ENCODE measurements around the gene PDHX.

The PDHX gene

DNA sequence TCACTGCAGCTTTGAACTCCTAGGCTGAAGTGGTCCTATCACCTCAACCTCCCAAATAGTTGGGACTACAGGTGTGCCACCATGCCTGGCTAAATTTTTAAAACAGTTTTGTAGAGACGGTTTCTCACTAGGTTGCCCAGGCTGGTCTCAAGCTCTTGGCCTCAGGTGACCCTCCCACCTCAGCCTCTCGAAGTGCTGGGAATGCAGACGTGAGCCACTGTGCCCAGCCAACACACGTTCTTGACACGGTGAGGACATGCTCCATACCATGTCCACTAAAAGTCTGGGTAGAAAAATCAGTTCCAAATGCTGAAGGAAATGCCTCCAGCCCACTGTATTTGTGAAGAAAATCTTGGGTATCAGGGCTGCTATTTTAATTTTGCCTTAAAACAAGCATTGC is 46.9 kb downstream of the PDHX start:
- H3K36me3 Mint-ChIP-seq: peaks cover 17% of the 10 kb centered on the region
- H3K4me3 Mint-ChIP-seq: no peak overlapping the region
- H3K27ac Mint-ChIP-seq: no peak overlapping the region

DNA sequence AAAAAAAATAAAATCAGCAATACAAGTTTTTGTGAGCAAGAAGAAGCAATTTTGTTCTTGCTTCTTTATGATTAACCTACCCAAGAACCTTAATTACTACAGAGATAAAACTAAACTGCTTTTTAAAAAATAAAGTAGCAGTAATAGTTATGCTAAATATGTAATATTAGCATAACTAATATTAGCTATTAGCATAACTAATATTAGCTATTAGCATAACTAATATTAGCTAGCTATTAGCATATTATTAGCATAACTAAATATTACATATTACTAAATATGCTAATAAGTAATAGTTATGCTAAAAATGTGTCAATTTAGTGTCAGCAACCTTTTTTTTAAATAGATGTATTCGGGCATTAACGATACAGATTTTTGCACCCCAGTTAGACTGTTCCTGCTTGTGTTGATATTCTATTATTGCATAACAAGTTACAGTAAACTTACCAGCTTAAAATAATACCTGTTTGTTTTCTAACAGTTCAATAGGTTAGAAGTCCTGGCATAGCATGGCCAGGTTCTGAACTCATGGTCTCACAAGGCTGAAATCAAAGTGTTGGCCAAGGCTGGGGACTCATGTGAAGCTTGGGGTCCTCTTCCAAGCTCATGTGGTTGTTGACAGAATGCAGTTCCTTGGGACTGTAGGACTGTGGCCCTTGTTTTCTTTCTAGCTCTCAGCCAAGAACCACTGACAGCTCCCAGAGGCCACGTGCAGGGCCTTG is 48.4 kb downstream of the PDHX start:
- H3K4me1 Mint-ChIP-seq: no peaks in the 10 kb centered on the region
- H3K4me3 Mint-ChIP-seq: no peak overlapping the region
- H3K27ac Mint-ChIP-seq: no peak overlapping the region
- H3K36me3 Mint-ChIP-seq: peaks cover 17% of the 10 kb centered on the region
- H3K9me3 Mint-ChIP-seq: no peaks in the 10 kb centered on the region
- H3K27me3 Mint-ChIP-seq: no peaks in the 10 kb centered on the region

More for the DNA sequence above, 46.9 kb downstream of the PDHX start:
- H3K27me3 Mint-ChIP-seq: no peaks in the 10 kb centered on the region
- H3K9me3 Mint-ChIP-seq: no peaks in the 10 kb centered on the region
- no peaks in the 10 kb centered on the region for H3K4me1 Mint-ChIP-seq

DNA sequence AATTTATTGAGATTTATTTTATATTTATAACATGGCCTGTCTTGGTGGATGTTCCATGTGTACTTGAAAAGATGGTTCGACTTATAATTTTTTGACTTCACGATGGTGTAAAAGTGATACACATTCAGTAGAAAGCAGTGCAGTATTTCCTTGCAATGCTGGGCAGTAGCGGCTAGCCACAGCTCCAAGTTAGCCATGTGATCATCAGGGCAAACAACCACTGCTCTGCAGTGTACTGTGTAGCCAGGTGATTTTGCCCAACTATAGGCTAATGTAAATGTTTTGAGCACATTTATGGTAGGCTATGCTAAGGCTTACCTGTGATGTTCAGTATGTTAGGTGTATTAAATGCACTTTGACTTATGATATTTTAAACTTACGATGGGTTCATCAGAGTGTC is 52.4 kb downstream of the PDHX start:
- no peak overlapping the region for H3K27ac Mint-ChIP-seq
- no peaks in the 10 kb centered on the region for H3K27me3 Mint-ChIP-seq
- H3K4me3 Mint-ChIP-seq: no peak overlapping the region
- H3K36me3 Mint-ChIP-seq: peaks cover 38% of the 10 kb centered on the region
- no peaks in the 10 kb centered on the region for H3K9me3 Mint-ChIP-seq
- peaks cover under 1% of the 10 kb centered on the region for H3K4me1 Mint-ChIP-seq

DNA sequence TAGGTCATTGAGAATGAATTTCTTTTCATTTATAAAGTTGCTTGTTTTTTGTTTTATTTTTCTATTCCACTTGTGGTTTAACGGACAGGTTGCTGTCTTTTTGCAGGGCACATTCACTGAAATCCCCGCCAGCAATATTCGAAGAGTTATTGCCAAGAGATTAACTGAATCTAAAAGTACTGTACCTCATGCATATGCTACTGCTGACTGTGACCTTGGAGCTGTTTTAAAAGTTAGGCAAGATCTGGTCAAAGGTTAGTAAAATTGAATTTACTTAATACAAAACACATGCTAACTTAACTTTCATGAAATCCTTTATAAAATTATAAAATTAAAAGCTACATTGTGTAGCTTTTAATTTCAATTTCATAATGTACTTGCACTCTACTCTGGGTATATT is 53.6 kb downstream of the PDHX start:
- Mint-ChIP-seq H3K27ac (no peak overlapping the region), H3K27me3 (no peaks in the 10 kb centered on the region), H3K36me3 (peaks cover 43% of the 10 kb centered on the region), H3K4me1 (peaks cover 4% of the 10 kb centered on the region), H3K9me3 (no peaks in the 10 kb centered on the region), H3K4me3 (no peak overlapping the region)

DNA sequence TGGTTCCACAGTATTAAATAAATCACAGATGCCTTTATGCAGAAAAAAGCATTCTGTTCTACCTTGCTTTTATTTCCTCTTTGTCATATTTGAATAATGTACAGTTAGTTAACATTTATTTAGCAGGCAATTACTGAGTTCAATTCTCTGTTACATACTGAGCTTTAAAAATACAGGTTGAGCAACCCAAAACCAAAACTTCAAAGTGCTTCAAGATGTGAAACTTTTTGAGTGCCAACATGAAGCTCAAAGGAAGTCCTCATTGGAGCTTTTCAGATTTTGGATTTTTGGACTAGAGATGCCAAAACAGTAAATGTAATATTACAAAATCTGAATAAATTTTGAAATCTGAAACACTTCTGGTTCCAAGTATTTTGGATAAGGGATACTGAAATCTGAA is 54.1 kb downstream of the PDHX start:
- Mint-ChIP-seq H3K36me3 (peaks cover 46% of the 10 kb centered on the region), H3K4me3 (no peak overlapping the region), H3K27ac (no peak overlapping the region), H3K27me3 (no peaks in the 10 kb centered on the region), H3K4me1 (peaks cover 8% of the 10 kb centered on the region), H3K9me3 (no peaks in the 10 kb centered on the region)

DNA sequence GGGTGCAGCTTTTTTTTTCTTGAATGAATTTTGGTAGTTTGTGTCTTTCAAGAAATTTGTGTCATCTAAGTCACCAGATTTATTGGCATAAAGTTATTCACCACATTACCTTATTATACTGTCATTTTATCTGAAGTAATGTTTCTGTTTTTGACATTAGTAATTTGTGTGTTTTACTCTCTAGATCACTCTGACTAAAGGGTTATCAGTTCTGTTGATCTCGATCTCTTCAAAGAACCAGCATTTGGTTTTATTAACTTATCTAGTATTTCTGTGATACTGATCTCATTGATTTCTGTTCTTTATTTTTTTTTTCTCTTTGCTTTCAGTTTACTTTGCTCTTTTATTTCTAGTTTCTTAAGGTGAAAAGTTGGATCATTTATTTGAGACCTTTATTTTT is 55.5 kb downstream of the PDHX start:
- H3K4me3 Mint-ChIP-seq: no peak overlapping the region
- no peak overlapping the region for H3K27ac Mint-ChIP-seq
- peaks cover 50% of the 10 kb centered on the region for H3K36me3 Mint-ChIP-seq

DNA sequence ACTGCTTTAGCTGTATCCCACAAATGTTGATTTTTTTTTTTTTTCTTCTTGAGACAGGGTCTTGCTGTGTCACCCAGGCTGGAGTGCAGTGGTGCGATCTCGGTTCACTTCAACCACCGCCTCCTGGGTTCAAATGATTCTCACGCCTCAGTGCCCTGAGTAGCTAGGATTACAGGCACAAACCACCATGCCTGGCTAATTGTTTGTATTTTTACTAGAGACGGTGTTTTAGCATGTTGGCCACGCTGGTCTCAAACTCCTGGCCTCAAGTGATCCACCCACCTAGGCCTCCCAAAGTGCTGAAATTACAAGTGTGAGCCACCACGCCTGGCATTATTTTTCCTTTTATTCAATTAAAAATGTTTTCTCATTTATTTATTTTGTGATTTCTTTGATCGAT is 55.9 kb downstream of the PDHX start:
- no peaks in the 10 kb centered on the region for H3K27me3 Mint-ChIP-seq
- no peaks in the 10 kb centered on the region for H3K9me3 Mint-ChIP-seq
- H3K4me3 Mint-ChIP-seq: no peak overlapping the region
- no peak overlapping the region for H3K27ac Mint-ChIP-seq
- H3K4me1 Mint-ChIP-seq: peaks cover 27% of the 10 kb centered on the region
- H3K36me3 Mint-ChIP-seq: peaks cover 49% of the 10 kb centered on the region

More for the DNA sequence above, 55.5 kb downstream of the PDHX start:
- no peaks in the 10 kb centered on the region for H3K27me3 Mint-ChIP-seq
- H3K4me1 Mint-ChIP-seq: peaks cover 23% of the 10 kb centered on the region
- no peaks in the 10 kb centered on the region for H3K9me3 Mint-ChIP-seq

DNA sequence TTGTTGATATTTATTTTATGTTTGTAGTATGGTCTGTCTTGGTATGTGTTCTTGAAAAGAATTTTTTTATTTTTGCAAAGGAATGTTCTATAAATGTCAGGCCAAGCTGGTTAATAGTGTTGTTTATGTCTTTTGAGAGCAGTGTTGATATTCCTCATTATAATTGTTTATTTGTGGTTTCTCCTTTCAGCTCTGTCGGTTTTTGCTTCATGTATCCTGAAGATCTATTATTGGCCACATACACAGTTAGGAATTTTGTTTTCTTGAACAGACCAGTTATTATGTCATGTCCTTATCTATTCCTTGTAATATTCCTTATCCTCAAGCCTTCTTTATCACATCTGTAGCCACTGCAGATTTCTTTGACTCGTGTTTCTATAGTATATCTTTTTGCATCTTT is 56.5 kb downstream of the PDHX start:
- H3K36me3 Mint-ChIP-seq: peaks cover 49% of the 10 kb centered on the region
- peaks cover 32% of the 10 kb centered on the region for H3K4me1 Mint-ChIP-seq
- no peak overlapping the region for H3K4me3 Mint-ChIP-seq
- no peak overlapping the region for H3K27ac Mint-ChIP-seq
- H3K9me3 Mint-ChIP-seq: no peaks in the 10 kb centered on the region
- H3K27me3 Mint-ChIP-seq: no peaks in the 10 kb centered on the region

DNA sequence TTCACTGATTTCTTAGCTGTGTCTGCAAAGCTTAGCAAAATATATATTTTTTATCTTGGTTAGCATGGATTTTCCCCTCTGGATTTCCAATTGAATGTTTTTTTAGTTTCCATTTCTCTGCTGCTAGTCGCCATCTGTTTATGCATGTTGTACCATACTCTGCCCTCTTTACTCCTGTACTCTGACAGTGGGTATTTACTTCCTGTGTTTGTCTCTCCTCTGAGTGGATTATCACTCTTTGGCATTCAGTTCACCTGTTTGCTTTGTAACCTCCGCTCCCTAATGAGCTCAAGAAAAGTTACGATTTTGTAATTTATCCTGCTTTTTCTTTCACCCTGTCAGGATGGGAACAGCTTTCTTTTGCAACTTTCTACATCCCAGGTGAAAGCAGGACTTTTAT is 59.1 kb downstream of the PDHX start:
- peaks cover 39% of the 10 kb centered on the region for H3K4me1 Mint-ChIP-seq
- H3K27ac Mint-ChIP-seq: no peak overlapping the region

DNA sequence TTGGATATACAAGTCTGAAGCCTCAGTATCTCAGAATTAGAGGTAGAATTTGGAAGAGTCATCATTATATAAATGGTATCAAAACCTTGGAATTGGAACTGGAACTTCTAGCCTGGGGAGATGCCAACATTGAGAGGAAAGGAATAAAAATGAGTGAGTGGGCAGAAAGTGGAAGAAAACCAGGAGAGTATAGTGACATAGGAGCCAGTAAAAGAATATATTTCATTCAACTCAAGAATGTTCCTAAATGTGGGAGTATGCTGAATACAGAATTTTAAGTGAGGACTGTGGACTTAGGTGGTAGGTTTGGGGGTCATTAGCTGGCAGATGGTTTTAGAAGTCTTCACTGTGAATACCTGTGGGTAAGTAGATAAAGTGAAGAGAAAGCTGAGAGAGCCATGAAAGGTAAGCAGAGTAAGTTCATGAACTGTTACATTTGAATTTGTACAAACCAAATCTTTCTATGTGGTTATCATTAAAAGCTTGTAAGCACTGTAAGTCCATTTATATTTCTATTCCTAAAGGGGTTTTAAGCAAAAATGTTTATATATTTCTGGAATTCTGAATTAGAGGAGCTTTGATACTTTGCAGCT is 60.2 kb downstream of the PDHX start:
- no peaks in the 10 kb centered on the region for H3K27me3 Mint-ChIP-seq
- no peak overlapping the region for H3K4me3 Mint-ChIP-seq
- H3K9me3 Mint-ChIP-seq: no peaks in the 10 kb centered on the region
- H3K4me1 Mint-ChIP-seq: peaks cover 41% of the 10 kb centered on the region
- H3K36me3 Mint-ChIP-seq: peaks cover 48% of the 10 kb centered on the region
- peak overlapping the region; percentile 6 for H3K27ac Mint-ChIP-seq

More for the DNA sequence above, 59.1 kb downstream of the PDHX start:
- Mint-ChIP-seq H3K9me3 (no peaks in the 10 kb centered on the region), H3K36me3 (peaks cover 50% of the 10 kb centered on the region), H3K4me3 (no peak overlapping the region), H3K27me3 (no peaks in the 10 kb centered on the region)

DNA sequence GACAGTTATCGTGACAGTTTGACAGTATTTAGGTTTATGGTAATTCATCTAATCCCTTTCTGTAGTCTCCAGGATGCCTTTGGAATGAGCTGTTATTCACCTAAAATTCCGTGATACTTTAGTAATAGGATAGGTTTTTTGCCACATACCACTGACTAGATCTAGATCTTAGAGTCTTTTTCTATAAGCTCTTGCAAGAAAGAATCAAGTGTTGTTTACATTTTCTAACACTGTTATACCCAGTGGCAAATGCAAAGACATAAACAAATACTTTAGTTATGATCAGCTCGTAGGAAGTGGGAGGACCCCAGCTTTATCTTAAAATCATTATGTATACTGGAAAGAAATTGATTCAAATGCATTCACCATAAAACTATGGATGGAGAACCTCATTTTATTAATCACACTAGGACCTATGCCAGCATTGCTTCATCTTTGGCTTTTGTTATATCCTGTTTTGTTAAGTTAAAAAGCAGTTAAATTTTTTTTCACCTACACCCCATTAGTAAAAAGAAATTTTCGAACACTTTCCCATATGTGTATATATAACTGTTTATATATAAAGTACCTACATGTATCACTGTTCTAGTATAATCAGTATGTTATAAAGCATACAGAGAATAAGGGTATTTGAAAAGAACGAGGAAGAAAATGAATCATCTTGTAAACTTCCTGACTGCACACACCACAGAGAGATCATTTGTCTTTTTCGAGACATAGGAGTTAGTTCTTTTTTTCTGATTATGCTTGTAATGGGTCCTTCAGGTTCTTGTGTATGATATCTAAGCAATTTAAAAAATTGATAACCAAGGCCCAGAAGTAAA is 60.9 kb downstream of the PDHX start:
- Mint-ChIP-seq H3K27me3 (no peaks in the 10 kb centered on the region), H3K9me3 (no peaks in the 10 kb centered on the region), H3K27ac (peak overlapping the region; percentile 48), H3K4me3 (no peak overlapping the region), H3K36me3 (peaks cover 49% of the 10 kb centered on the region), H3K4me1 (peaks cover 41% of the 10 kb centered on the region)

DNA sequence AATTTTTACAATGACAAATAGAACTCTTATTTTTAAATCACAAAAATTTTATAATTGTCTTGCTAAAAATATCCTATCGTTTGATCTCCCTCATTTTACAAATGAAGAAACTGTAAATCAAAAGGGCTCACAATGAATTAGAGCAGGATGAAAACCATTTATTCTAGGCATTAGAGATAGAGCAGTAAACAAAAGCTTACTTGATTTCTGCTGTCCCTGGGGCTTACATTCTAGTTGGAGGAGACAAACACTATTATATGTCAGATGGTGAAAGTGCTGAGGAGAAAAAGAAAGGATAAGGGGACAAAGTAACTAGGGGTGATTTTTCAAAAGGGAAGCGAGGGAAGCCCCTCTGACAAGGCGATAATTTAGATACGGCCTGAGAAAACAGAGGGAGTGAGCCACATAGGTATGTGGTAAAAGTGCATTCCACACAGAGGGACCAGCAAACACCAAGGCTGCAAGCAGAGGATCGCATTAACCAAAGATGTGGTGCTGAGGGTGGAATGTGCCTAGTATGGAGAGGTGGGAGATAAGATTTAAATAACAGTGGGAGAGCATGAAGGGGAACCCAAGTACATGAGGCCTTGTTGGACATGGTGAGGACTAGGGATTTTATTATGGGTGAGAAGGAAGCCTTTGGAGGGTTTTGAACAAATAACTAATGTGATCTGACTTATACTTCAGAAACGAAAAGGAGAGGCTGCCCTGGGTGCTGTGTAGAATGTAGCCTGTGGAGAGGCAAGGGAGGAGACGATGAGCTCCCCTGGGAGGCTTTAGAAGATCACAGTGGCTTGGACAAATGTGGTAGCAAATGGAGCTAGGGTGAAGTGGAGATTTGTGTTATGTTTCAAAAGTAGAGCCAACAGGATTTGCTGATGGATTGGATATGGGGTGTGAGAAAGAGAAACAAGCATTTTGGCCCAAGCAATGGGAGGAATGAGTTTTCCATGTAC is 62.1 kb downstream of the PDHX start:
- no peaks in the 10 kb centered on the region for H3K27me3 Mint-ChIP-seq
- no peak overlapping the region for H3K27ac Mint-ChIP-seq
- H3K36me3 Mint-ChIP-seq: peaks cover 43% of the 10 kb centered on the region
- no peaks in the 10 kb centered on the region for H3K9me3 Mint-ChIP-seq
- H3K4me3 Mint-ChIP-seq: no peak overlapping the region
- H3K4me1 Mint-ChIP-seq: peaks cover 41% of the 10 kb centered on the region

DNA sequence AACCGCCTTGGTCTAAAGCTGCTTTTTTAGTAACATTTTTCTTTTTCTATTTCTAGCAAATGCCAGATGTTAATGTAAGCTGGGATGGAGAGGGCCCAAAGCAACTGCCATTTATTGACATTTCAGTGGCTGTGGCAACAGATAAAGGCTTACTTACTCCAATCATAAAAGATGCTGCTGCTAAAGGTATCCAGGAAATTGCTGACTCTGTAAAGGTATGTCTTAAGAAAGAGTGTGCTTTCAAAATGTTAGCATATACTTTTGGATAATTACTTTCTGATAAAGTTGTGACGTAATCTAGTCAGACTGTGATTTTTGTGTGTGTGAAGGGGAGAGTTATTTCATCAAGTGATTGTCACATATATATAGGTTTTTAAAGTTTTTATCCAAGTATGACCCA is 68.1 kb downstream of the PDHX start:
- no peaks in the 10 kb centered on the region for H3K9me3 Mint-ChIP-seq
- H3K36me3 Mint-ChIP-seq: peaks cover 31% of the 10 kb centered on the region
- no peak overlapping the region for H3K27ac Mint-ChIP-seq
- H3K4me3 Mint-ChIP-seq: no peak overlapping the region
- H3K27me3 Mint-ChIP-seq: no peaks in the 10 kb centered on the region
- peaks cover 18% of the 10 kb centered on the region for H3K4me1 Mint-ChIP-seq

DNA sequence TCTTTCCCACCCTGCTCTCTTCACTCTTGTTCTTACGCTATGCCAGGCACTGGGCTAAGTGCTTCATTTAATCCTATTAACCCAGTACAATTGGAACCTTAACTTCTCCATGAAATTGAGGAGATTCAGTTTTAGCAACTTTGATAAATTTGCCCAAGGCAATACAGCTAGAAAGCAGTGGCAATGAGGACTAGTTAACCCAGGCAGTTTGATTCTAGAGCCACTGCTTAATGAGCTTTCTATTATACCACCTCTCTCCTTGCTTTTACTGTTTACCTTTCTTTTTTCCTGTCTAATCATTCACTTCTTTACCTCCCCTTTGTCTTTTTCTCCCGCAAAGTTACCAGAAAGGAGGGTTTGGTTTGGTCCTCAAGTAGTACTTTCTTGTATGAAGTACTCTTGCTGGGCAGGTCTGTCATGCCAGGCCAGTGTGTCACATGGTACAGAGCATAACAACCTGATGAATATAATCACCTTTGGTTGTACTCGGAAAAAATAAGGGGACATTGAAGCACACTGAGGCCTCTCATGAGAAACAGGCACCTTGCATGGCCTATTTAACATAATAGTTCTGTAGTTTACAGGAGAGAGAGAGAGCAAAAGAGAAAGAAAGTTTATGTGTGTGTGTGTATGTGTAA is 70.6 kb downstream of the PDHX start:
- H3K36me3 Mint-ChIP-seq: peaks cover 24% of the 10 kb centered on the region
- no peaks in the 10 kb centered on the region for H3K27me3 Mint-ChIP-seq
- peaks cover 14% of the 10 kb centered on the region for H3K4me1 Mint-ChIP-seq
- no peak overlapping the region for H3K27ac Mint-ChIP-seq
- H3K9me3 Mint-ChIP-seq: no peaks in the 10 kb centered on the region
- no peak overlapping the region for H3K4me3 Mint-ChIP-seq

DNA sequence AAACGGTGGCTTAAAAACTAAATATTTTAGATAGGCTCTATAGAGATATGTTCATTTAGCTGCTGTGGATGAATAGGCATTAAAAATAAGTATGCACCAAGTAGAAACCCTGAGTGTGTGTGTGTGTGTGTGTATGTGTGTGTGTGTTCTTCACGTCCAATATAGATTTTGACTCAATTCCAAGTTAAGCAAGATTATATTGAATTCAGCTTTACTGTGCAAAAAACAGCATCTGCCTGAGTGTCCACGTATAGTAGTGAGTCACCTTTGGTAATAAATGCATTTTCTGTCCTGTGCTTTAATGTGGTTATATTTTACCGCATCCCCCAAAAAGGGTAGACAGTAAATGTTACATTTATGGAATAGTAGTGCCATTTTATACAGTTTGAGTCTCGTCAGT is 71.2 kb downstream of the PDHX start:
- Mint-ChIP-seq H3K27me3 (no peaks in the 10 kb centered on the region), H3K4me3 (no peak overlapping the region), H3K9me3 (no peaks in the 10 kb centered on the region), H3K27ac (no peak overlapping the region), H3K36me3 (peaks cover 19% of the 10 kb centered on the region), H3K4me1 (peaks cover 14% of the 10 kb centered on the region)
